ENCODE data around the gene PCP2.

PCP2 gene

DNA sequence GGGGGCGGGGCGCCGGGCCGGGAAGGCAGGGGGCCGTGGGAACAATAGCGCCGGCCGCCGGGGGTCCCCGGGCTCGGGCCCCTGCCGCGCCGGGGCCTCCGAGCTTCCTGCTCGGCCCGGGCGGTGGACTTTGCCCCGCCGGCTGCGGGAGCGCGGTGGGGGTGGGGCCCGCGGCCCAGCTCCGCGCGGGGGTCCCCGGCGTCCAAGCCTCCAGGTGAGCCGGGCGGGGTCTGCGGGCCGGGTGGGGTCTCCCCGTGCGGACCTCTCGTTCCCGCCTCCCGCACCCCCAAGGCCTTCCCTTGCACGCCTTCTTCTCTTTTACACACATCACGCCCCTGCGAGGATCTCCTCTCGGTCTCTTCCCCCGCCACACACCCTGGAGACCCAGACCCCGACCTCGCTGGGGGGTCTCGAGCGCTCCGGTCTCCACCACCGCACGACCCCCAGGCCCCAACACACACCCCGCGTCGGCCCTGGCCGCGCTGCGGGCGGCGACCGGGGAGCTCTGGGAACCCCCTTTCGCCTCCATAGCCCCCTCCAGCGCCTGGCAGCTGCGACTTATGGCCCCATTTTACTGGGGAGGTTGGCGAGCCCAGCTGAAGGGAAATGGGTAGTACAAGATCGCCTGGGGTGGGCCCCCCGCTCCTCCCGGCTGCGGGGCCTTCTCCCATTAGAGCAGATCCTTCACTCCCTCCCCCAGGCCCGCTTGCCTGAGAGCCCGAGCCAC, 37.1 kb downstream of the PCP2 start:
- no peak for DNase-seq

DNA sequence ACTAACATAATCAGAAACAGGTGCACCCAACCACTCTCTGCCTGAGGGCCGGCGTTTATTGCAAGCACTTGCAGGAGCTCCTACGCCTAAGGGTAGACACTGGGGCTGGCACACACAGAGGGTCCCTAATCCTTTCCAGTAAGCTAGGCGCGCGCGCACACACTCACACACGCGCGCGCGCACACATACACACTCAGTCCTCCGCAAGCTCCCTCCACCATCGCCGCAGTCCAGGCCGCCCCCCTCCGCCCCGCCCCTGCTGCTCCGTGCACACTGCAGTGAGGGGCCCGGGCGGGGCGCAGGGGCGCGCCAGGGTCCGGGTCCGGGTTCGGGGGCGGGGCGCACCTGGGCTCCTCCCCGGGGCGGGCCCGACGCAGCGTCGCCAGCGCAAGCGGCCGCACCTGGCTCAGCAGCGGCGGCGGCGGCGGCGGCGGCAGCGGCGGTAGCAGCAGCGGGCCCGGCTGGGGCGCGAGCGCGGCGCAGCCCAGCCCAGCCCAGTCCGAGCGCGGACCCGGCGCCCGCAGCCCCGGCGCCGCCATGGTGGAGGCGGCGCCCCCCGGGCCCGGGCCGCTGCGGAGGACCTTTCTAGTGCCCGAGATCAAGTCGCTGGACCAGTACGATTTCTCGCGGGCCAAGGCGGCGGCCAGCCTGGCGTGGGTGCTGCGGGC, 37.9 kb downstream of the PCP2 start, which contains the start of gene CAMSAP3:
Gene CAMSAP3, plus strand, starts transcription at position 398 of the 668 bp plus-strand sequence. Its CDS starts 140 bp downstream, at position 538.
- peak; percentile 47 for DNase-seq

DNA sequence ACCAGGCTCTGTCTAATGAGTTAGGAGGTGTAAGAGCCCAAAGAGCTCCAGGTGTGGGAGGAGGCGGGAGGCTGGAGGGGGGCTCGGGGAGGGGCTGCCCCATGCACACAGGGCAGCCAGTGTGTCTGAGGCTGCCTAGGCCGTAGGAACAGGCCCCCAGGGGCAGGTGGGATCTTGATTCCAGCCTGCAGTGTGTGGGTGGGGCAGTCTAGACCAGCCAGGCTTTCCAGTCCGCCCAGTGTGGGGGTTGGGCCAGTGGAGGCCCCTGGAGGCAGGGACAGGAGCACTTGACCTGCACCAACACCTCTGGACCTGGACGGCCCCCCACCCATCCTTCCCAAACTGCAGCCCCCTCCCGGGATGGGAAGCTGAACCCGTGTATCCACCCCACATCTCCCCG, 43.3 kb downstream of the PCP2 start:
- DNase-seq, result no peak

DNA sequence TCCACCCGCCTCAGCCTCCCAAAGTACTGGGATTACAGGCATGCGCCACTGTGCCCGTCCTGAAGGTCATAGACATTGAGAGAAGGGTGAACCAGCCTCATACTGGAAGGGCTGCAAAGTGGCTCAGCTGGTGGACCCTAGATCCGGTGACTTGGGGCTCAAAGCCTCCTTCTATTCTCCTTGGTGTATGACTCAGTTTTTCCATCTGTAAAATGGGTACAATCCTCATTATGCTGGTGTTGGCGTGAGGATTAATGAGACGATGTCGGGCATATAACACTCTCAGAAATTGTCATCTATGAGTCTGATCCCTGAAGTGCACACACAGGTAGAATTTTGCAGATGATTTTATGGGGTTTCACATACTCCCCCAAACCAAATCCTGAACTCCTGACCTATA, 43.7 kb downstream of the PCP2 start:
- DNase-seq, result no peak

DNA sequence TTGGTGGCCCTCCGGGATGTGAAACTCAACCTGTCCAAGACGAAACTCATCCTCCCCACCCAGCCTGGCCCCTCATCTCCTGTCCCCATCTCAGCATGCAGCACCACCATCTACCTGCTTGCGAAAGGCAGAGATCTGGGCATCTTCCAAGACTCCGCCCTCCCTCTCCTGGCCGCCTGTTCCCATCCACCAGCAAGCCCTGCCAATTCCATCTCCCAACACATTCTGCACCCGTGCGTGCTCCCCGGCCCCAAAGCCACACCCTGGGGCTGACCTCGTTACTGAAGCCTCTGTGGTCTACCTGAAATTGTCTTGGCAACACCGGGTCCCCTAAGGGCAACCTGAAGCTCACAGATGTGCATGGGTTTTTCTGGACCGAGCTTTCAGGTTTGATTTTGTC, 51.1 kb downstream of the PCP2 start:
- DNase-seq, result no peak

Measured in NCI-H1417 treated with DMSO at 0.1 percent for 48 hours (cell line).